Measurements from ENCODE around the gene CHIA. TPM values are rescaled to one million over a fixed set of nuclear protein-coding genes. Genes with fewer than 3 reads are reported as not detected.

The CHIA gene
- total RNA-seq, 2 donors from 2014 or later: not detected

- H3K4me3 Mint-ChIP-seq: no peak overlapping the region
- 92% methylated on average over 2 of the region's 2 CpGs; no CpG with 5 or more reads in 1 of the 2 experiments for WGBS, 2 experiments (ENCODE audit: insufficient coverage in 1 of 2, insufficient read length in 1 of 2)
- Histone ChIP-seq H3K27me3 (ENCODE audit: control insufficient read depth, insufficient read depth, low read length, poor library complexity, severe bottlenecking) (no peaks in the 10 kb centered on the region), H3K27ac (ENCODE audit: low read depth, low read length) (no peak overlapping the region), H3K9me3 (ENCODE audit: control insufficient read depth, low read length) (no peaks in the 10 kb centered on the region), H3K9ac (ENCODE audit: extremely low read depth, low read length, poor library complexity, severe bottlenecking) (no peak overlapping the region), H3K4me1 (ENCODE audit: control insufficient read depth, insufficient read depth, low read length) (no peaks in the 10 kb centered on the region), H3K4me3 (ENCODE audit: low read length) (no peak overlapping the region), H3K36me3 (ENCODE audit: control insufficient read depth, insufficient read depth, low read length) (no peaks in the 10 kb centered on the region)
- H3K36me3 Mint-ChIP-seq (ENCODE audit: low read depth): no peaks in the 10 kb centered on the region
- no peak overlapping the region for H3K27ac Mint-ChIP-seq
- peaks cover 16% of the 10 kb centered on the region for H3K4me1 Mint-ChIP-seq
- H3K9me3 Mint-ChIP-seq: peaks cover 6% of the 10 kb centered on the region
- H3K27me3 Mint-ChIP-seq (ENCODE audit: insufficient read depth): no peaks in the 10 kb centered on the region
- no peak for DNase-seq
- TF ChIP-seq, protein P1, sequence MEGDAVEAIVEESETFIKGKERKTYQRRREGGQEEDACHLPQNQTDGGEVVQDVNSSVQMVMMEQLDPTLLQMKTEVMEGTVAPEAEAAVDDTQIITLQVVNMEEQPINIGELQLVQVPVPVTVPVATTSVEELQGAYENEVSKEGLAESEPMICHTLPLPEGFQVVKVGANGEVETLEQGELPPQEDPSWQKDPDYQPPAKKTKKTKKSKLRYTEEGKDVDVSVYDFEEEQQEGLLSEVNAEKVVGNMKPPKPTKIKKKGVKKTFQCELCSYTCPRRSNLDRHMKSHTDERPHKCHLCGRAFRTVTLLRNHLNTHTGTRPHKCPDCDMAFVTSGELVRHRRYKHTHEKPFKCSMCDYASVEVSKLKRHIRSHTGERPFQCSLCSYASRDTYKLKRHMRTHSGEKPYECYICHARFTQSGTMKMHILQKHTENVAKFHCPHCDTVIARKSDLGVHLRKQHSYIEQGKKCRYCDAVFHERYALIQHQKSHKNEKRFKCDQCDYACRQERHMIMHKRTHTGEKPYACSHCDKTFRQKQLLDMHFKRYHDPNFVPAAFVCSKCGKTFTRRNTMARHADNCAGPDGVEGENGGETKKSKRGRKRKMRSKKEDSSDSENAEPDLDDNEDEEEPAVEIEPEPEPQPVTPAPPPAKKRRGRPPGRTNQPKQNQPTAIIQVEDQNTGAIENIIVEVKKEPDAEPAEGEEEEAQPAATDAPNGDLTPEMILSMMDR (conservative IDR thresholded peaks at IDR 0.05): no peak
Measured at GRCh38 chr1:111309690-111310089, 19.0 kb downstream of the CHIA start.

DNA sequence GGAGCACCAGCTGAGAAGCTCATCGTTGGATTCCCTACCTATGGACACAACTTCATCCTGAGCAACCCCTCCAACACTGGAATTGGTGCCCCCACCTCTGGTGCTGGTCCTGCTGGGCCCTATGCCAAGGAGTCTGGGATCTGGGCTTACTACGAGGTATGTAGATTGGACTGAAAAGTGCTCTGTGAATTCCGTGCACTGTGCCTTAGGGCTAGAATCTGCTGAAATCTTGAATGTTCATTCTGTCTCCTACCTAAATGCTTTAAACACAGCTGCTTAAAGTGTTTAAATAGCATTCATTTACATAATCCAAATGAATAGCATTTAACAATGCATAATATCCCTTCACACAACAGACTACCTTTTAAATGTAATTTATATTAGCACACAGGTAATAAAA, 27.9 kb downstream of the CHIA start:
- H3K4me3 Mint-ChIP-seq: no peak overlapping the region
- no peaks in the 10 kb centered on the region for H3K27me3 ChIP-seq (ENCODE audit: control insufficient read depth, insufficient read depth, low read length, poor library complexity, severe bottlenecking)
- TF ChIP-seq, protein P1 (conservative IDR thresholded peaks at IDR 0.05): no peak
- no peak overlapping the region for H3K4me3 ChIP-seq (ENCODE audit: low read length)
- H3K27ac Mint-ChIP-seq: no peak overlapping the region
- no peaks in the 10 kb centered on the region for H3K4me1 ChIP-seq (ENCODE audit: control insufficient read depth, insufficient read depth, low read length)
- H3K27me3 Mint-ChIP-seq (ENCODE audit: insufficient read depth): peaks cover 2% of the 10 kb centered on the region
- H3K27ac ChIP-seq (ENCODE audit: low read depth, low read length): no peak overlapping the region
- H3K4me1 Mint-ChIP-seq: peaks cover 2% of the 10 kb centered on the region
- no peak for DNase-seq
- no peaks in the 10 kb centered on the region for H3K36me3 ChIP-seq (ENCODE audit: control insufficient read depth, insufficient read depth, low read length)
- H3K9me3 ChIP-seq (ENCODE audit: control insufficient read depth, low read length): no peaks in the 10 kb centered on the region
- 90 to 95% methylated on average over 2 to 3 of the region's 3 CpGs for WGBS, 2 experiments (ENCODE audit: insufficient coverage in 1 of 2, insufficient read length in 1 of 2)
- peaks cover 7% of the 10 kb centered on the region for H3K9me3 Mint-ChIP-seq
- no peaks in the 10 kb centered on the region for H3K36me3 Mint-ChIP-seq (ENCODE audit: low read depth)
- H3K9ac ChIP-seq (ENCODE audit: extremely low read depth, low read length, poor library complexity, severe bottlenecking): no peak overlapping the region

DNA sequence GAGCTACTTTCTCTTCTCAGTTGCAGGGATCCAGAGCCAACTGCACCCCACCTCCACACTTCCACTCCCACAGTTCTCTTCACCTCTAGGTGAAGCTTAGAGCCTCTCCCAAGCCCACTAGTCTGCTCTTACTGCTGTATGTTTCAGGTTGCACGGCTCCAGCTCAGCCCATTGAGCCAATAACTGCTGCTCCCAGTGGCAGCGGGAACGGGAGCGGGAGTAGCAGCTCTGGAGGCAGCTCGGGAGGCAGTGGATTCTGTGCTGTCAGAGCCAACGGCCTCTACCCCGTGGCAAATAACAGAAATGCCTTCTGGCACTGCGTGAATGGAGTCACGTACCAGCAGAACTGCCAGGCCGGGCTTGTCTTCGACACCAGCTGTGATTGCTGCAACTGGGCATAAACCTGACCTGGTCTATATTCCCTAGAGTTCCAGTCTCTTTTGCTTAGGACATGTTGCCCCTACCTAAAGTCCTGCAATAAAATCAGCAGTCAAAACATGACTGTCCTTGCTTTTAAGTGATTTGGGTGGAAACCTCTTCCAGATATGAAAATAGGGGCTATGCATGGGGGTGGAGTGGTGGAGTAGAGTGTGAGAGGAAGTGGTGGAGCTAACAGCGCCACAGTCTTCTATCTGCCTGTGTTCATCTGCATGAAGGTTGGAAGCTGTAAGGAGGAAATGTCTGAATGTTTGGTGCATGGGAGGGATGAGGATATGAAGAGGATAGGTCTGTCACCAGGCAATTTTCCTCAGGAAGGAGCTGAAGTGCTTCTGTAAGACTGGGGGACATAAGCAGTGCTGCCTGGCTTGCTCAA, 29.6 kb downstream of the CHIA start:
- Mint-ChIP-seq H3K4me1 (peaks cover 8% of the 10 kb centered on the region), H3K9me3 (peaks cover 1% of the 10 kb centered on the region), H3K36me3 (ENCODE audit: low read depth) (no peaks in the 10 kb centered on the region), H3K4me3 (no peak overlapping the region), H3K27ac (no peak overlapping the region), H3K27me3 (ENCODE audit: insufficient read depth) (no peaks in the 10 kb centered on the region)
- DNase-seq: peak; percentile 58
- Histone ChIP-seq H3K4me1 (ENCODE audit: control insufficient read depth, insufficient read depth, low read length) (no peaks in the 10 kb centered on the region), H3K27me3 (ENCODE audit: control insufficient read depth, insufficient read depth, low read length, poor library complexity, severe bottlenecking) (no peaks in the 10 kb centered on the region), H3K4me3 (ENCODE audit: low read length) (no peak overlapping the region), H3K27ac (ENCODE audit: low read depth, low read length) (no peak overlapping the region), H3K36me3 (ENCODE audit: control insufficient read depth, insufficient read depth, low read length) (no peaks in the 10 kb centered on the region), H3K9me3 (ENCODE audit: control insufficient read depth, low read length) (no peaks in the 10 kb centered on the region), H3K9ac (ENCODE audit: extremely low read depth, low read length, poor library complexity, severe bottlenecking) (no peak overlapping the region)
- TF ChIP-seq, protein P1 (conservative IDR thresholded peaks at IDR 0.05): no peak
- WGBS, 2 experiments (ENCODE audit: insufficient coverage in 1 of 2, insufficient read length in 1 of 2): 93 to 96% methylated on average over 9 to 12 of the region's 12 CpGs
